HEK293 (cell line): Measurements from ENCODE around the gene FAM169A.

Experiments
- CTCF ChIA-PET: fragments of 350-600 bp; formaldehyde crosslinking; extraction: SDS; loops from one replicate; lab custom pipeline; 2021; ENCODE audit warnings: antibody characterized with exemption; lab: Yijun Ruan, JAX
- POLR2A ChIA-PET: fragments of 300-600 bp; formaldehyde crosslinking; extraction: SDS; loops from one replicate; lab custom pipeline; 2020; ENCODE audit warnings: antibody characterized with exemption, inconsistent platforms; lab: Yijun Ruan, JAX
- H3K27ac ChIP-seq: fragments of 200-500 bp; sonication (Bioruptor generic); 2 replicates; pipeline ENCODE4 v1.5.1; 2014; ENCODE audit warnings: low read depth, low read length, control low read depth, inconsistent platforms; ENCODE audit errors: extremely low read depth
- H3K36me3 ChIP-seq, 2 experiments: fragments of 200-500 bp in 1 of 2; sonication (Bioruptor generic) in 1 of 2; 1 replicate in 1 of 2; 2 replicates in 1 of 2; pipeline ENCODE4 v1.5.1; 2014 to 2017; ENCODE audit warnings: inconsistent platforms in 2 of 2, low read length in 2 of 2; ENCODE audit not compliant: control insufficient read depth in 2 of 2, insufficient read depth in 1 of 2
- H3K4me1 ChIP-seq: fragments of 200-500 bp; sonication (Bioruptor generic); 2 replicates; pipeline ENCODE4 v1.5.1; 2014; ENCODE audit warnings: mild to moderate bottlenecking, low read length, inconsistent platforms; ENCODE audit not compliant: control insufficient read depth, insufficient read depth
- H3K4me3 ChIP-seq: 2 replicates; pipeline ENCODE4 v1.5.1; 2011; ENCODE audit warnings: low read depth, mild to moderate bottlenecking, control low read depth, low read length, moderate library complexity
- H3K9me3 ChIP-seq: fragments of 200-500 bp; sonication (Bioruptor generic); 2 replicates; pipeline ENCODE4 v1.5.1; 2014; ENCODE audit warnings: low read depth, low read length, inconsistent platforms; ENCODE audit not compliant: control insufficient read depth, insufficient read depth
- OVOL3 ChIP-seq: fragments of 450-650 bp; formaldehyde crosslinking; IDR thresholded peaks from 2 replicates; pipeline ENCODE4 v1.5.1; 2016; ENCODE audit warnings: missing biosample characterization, missing genetic modification characterization
- PRDM2 ChIP-seq: fragments of 450-650 bp; formaldehyde crosslinking; IDR thresholded peaks from 2 replicates; pipeline ENCODE4 v1.5.1; 2016; ENCODE audit warnings: missing biosample characterization, missing genetic modification characterization, borderline replicate concordance
- SP7 ChIP-seq: fragments of 450-650 bp; formaldehyde crosslinking; IDR thresholded peaks from 2 replicates; pipeline ENCODE4 v1.5.1; 2016; ENCODE audit warnings: missing biosample characterization, missing genetic modification characterization
- TSHZ1 ChIP-seq: fragments of 450-650 bp; formaldehyde crosslinking; IDR thresholded peaks from 2 replicates; pipeline ENCODE4 v1.5.1; 2016; ENCODE audit warnings: missing biosample characterization, missing genetic modification characterization, borderline replicate concordance
- WT1 ChIP-seq: fragments of 450-650 bp; formaldehyde crosslinking; IDR thresholded peaks from 2 replicates; pipeline ENCODE4 v1.5.1; 2016; ENCODE audit warnings: missing biosample characterization, missing genetic modification characterization
- YY2 ChIP-seq: fragments of 450-650 bp; formaldehyde crosslinking; IDR thresholded peaks from 2 replicates; pipeline ENCODE4 v1.5.1; 2016; ENCODE audit warnings: missing biosample characterization, missing genetic modification characterization
- ZBTB44 ChIP-seq: fragments of 450-650 bp; IDR thresholded peaks from 2 replicates; pipeline ENCODE4 v1.5.1; 2018; ENCODE audit warnings: missing biosample characterization, mild to moderate bottlenecking, missing genetic modification characterization
- ZNF211 ChIP-seq: fragments of 450-650 bp; formaldehyde crosslinking; IDR thresholded peaks from 2 replicates; pipeline ENCODE4 v1.5.1; 2016; ENCODE audit warnings: low read depth, missing biosample characterization, missing genetic modification characterization
- ZNF311 ChIP-seq: fragments of 450-650 bp; formaldehyde crosslinking; IDR thresholded peaks from 2 replicates; pipeline ENCODE4 v1.5.1; 2017; ENCODE audit warnings: missing biosample characterization, missing genetic modification characterization, borderline replicate concordance
- ZNF398 ChIP-seq: fragments of 450-650 bp; formaldehyde crosslinking; IDR thresholded peaks from 2 replicates; pipeline ENCODE4 v1.5.1; 2017; ENCODE audit warnings: missing biosample characterization, missing genetic modification characterization
- ZNF768 ChIP-seq: fragments of 450-650 bp; formaldehyde crosslinking; IDR thresholded peaks from 2 replicates; pipeline ENCODE4 v1.5.1; 2018; ENCODE audit warnings: missing biosample characterization, mild to moderate bottlenecking, missing genetic modification characterization
- ZSCAN16 ChIP-seq: fragments of 450-650 bp; formaldehyde crosslinking; IDR thresholded peaks from 2 replicates; pipeline ENCODE4 v1.5.1; 2016; ENCODE audit warnings: missing biosample characterization, missing genetic modification characterization

The FAM169A gene

GRCh38 chr5:74875994-74876791 is 10.0 kb upstream of the FAM169A start:
- TF ChIP-seq TSHZ1 (tag by site-specific recombination) (no peak), ZNF211 (tag by site-specific recombination) (no peak), YY2 (tag by site-specific recombination) (no peak), ZBTB44 (no peak), ZSCAN16 (tag by site-specific recombination) (no peak), OVOL3 (tag by site-specific recombination) (no peak), SP7 (tag by site-specific recombination) (no peak), ZNF311 (tag by site-specific recombination) (no peak), ZNF398 (tag by site-specific recombination) (no peak), PRDM2 (tag by site-specific recombination) (no peak), ZNF768 (no peak), WT1 (tag by site-specific recombination) (no peak)
- H3K27ac ChIP-seq: no peak overlapping the region
- no peak overlapping the region for H3K4me3 ChIP-seq
- H3K36me3 ChIP-seq: no peaks in the 10 kb centered on the region
- no peaks in the 10 kb centered on the region for H3K4me1 ChIP-seq
- no peaks in the 10 kb centered on the region for H3K9me3 ChIP-seq
- ChIA-PET POLR2A (interaction anchor here (1.3 kb wide), 1 partner anchor 109 kb away, joined by 3 read pairs; the partner anchor contains the start of genes GFM2 and NSA2), CTCF (interaction anchor here (0.6 to 1.0 kb wide), 3 partner anchors 10 to 980 kb away, joined by 3 to 4 read pairs (median 4); no protein-coding TSS in a partner anchor)
